Measurements from ENCODE around the gene CNKSR3. TPM values are rescaled to one million over a fixed set of nuclear protein-coding genes. Genes with fewer than 3 reads are reported as not detected.

The CNKSR3 gene
- total and polyA plus RNA-seq, 2 of the 8 experiments (the other 6 are each of a cell fraction or from before 2014, with no cell fraction given): 1.2 to 6.2 TPM

DNA sequence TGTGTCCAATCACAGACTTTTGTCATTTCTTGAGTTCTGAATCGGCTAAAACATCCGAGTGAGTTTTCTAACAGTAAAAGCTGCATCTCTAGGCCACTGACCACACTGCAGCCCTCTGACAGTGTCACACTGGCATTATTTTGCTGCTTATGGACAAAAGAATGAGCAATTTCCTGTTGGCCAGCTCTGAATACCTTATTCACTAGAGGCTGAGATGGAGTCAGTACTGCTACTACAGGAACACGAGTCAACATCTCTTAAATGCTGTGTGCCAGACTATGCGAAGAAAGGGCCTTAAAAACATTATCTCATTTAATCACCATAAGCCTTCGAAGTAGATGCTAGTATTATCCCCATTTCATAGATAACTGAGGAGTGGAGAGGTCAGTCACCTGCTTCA is 111.4 kb downstream of the CNKSR3 start (continued):
- TF ChIP-seq ASH2L (IDR thresholded peaks at IDR 0.05; ENCODE audit: low read length) (no peak), SP4 (IDR thresholded peaks at IDR 0.05; ENCODE audit: low read length) (no peak), TBP (IDR thresholded peaks at IDR 0.05; ENCODE audit: low read depth, low read length) (no peak)
- TF ChIP-seq, protein P1, sequence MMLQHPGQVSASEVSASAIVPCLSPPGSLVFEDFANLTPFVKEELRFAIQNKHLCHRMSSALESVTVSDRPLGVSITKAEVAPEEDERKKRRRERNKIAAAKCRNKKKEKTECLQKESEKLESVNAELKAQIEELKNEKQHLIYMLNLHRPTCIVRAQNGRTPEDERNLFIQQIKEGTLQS (IDR thresholded peaks at IDR 0.05; ENCODE audit: insufficient read depth, low read depth, low read length): no peak
